Loucy (cell line): ENCODE measurements around the gene HPSE2.

Experiments used
- EZH2phosphoT487 ChIP-seq: fragments of 200-600 bp; IDR thresholded peaks from 2 replicates; pipeline ENCODE4 v1.6.1; 2018; ENCODE audit warnings: antibody characterized with exemption, mild to moderate bottlenecking, moderate library complexity, borderline replicate concordance
- TF ChIP-seq, protein P1 (sequence below): fragments of 200-600 bp; sonication (generic); conservative IDR thresholded peaks from 2 replicates; pipeline ENCODE4 v1.5.1; 2014; ENCODE audit warnings: mild to moderate bottlenecking, antibody characterized with exemption, low read length

DNA sequence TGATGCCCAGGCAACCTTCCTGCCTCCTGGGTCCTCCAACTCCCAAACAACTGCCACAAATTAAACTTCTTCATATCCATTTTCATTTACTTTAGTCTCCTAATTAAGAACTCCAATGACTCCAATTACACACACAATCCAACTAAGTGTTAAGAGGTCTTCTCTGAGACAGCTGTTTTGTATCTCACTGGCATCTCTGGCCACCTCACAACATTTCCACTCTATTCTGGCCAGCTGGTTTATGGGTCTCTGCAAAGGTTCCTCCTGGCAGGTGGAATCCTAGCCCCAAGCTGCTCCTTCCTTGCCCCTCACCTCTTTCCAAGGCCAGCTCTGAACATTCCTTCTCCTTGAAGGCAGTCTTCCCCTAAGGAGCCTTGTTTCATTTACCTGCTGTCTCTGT lies 665.8 kb downstream of the HPSE2 start:
- TF ChIP-seq, protein P1, sequence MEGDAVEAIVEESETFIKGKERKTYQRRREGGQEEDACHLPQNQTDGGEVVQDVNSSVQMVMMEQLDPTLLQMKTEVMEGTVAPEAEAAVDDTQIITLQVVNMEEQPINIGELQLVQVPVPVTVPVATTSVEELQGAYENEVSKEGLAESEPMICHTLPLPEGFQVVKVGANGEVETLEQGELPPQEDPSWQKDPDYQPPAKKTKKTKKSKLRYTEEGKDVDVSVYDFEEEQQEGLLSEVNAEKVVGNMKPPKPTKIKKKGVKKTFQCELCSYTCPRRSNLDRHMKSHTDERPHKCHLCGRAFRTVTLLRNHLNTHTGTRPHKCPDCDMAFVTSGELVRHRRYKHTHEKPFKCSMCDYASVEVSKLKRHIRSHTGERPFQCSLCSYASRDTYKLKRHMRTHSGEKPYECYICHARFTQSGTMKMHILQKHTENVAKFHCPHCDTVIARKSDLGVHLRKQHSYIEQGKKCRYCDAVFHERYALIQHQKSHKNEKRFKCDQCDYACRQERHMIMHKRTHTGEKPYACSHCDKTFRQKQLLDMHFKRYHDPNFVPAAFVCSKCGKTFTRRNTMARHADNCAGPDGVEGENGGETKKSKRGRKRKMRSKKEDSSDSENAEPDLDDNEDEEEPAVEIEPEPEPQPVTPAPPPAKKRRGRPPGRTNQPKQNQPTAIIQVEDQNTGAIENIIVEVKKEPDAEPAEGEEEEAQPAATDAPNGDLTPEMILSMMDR: no peak
- no peak for TF ChIP-seq EZH2phosphoT487
